ELF-1 (cell line): ENCODE measurements around the gene LTN1.

ENCODE experiments used
- DNase-seq: peaks from one replicate; pipeline ENCODE4 v3.0.0-alpha.2; 2016; ENCODE audit warnings: low read depth, low spot score

The LTN1 gene

DNA sequence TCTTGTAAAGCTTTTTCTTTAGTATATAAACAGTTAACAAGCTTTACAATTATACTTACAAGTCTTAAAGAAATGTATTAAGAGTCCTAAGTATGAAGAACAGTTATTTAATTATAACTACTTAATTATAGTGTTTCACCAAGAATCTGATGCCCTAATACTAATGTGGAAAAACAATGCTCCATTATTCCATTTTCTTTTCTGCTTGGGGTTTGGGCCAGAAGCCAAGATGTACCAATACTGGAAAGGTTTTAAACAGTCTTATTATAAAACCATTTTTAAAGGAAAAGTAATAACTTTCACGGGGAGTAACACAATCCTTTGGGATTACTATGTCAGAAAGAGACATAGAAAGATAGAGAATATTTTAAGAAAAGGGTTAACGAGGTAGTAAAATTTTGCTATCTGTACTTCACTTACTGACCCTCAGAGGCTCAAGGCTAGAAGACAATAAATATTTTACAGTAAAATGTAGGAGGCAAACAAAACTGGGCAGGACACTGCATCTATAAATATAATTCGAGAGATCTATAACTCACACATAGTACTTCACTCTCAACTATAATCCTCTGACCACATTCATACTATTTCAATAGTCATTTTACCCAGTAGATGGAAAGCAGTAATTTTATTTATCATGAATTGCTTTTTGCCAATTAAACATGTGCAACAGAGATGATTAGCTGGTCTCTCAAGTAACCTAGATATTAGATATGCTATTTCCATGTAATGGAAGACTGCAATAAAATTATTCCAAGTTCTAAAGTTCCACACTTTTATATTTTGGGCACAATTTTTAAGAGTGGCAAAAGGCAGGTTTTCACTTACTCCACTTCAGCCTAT is 63.9 kb downstream of the LTN1 start:
- DNase-seq: no peak

DNA sequence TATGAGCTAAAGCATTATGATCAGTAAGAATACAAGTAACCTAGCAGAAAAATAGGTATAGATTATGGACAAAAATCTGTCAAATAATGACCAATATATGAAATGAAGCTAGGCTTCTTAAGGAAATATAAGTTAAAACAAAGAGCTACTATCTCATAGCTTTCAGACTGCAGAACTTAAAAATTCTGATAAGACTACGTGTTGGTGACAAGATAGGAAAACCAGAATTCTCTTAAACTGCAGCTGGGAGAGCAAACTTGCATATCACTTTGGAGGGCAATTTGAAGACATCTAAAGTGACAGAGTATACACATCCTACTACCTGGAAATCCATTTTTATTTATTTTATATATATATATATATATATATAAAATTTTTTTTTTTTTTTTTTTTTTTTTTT is 65.5 kb downstream of the LTN1 start:
- DNase-seq: no peak

DNA sequence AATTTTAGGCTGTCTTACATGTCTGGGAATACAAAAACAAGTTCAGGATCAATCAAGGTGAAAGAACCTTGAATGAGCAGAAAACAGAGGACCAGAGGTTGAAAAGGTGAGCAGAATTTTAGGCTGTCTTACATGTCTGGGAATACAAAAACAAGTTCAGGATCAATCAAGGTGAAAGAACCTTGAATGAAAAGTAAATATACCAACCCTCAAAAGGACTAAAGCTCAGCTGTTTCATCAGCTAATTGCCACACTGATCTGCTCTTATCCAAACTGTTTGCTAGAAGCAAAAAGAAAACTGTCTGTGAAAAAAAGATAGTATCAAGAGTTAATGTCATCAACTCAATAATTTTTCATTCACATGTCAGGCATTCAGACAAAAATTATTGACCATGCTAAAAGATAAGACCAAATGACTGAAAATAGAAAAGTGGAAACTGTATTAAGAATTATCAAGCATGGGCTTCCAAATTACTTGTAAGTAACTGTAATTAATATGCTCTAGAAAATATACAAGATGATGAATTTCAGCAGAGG is 69.2 kb downstream of the LTN1 start:
- no peak for DNase-seq

DNA sequence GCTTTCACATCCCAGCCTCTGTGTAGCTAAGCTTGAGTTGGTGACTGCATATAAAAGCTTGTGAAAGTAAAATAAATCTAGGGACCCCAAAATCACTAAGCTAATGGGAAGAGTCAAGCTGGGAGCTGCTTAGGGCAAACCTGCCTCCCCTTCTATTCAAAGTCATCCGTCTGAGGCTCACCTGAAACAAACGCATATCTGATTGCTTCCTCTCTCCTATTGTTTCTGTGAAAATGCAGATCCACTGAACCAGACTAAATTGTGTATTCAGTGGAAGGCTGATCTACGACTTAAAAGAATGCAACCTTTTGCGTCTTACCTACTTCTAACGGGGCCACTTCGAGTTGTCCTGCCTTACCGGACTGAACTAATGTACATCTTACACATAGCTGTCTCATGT is 70.3 kb downstream of the LTN1 start:
- peak; percentile 54 for DNase-seq

DNA sequence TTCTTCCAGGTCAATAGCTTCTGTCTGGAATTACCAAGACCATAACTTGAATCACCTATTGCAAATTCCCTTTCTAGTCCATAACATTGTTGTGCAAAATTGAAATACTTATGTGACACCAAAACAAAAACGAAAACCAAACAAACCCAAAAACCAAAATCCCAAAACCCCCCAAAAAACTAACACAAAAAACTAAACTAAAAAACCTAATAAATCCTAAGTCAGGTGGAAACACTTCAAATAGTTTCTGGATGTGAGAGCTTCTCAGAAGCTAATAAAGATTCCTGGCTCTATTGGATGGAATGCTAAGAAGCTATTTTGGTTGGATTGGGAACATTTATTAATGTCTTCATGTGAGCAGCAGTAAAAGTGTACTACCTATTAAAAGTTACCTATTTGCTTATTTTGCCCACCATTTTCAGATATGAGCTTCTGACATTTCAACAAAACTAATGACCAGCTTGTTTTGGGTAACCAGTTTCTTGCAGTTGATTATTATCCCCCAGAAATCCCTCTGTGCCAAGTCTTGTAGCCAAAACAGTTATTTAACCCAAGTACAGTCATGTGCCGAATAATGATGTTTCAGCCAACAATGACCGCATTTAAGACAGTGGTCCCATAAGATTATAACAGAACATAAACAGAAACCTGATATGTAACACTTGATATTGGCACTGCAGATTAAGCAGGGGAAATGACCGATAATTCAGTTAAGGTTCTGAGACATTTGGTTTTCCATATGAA is 76.4 kb downstream of the LTN1 start:
- no peak for DNase-seq

DNA sequence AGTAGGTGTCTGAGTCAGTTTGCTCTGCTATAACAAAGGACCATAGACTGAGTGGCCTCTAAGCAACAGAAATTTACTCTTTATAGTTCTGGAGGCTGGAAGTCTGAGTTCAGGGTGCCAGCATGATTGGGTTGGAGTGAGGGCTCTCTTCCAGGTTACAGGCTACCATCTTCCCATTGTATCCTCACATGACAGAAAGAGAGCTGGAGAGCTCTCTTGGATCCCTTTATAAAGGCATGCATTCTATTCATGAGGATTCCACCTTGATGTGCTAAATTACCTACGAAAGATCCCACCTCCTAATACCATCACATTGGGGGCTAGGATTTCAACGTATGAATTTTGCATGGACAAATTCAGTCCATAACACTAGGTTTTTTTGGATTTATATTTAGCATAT is 79.6 kb downstream of the LTN1 start:
- no peak for DNase-seq

DNA sequence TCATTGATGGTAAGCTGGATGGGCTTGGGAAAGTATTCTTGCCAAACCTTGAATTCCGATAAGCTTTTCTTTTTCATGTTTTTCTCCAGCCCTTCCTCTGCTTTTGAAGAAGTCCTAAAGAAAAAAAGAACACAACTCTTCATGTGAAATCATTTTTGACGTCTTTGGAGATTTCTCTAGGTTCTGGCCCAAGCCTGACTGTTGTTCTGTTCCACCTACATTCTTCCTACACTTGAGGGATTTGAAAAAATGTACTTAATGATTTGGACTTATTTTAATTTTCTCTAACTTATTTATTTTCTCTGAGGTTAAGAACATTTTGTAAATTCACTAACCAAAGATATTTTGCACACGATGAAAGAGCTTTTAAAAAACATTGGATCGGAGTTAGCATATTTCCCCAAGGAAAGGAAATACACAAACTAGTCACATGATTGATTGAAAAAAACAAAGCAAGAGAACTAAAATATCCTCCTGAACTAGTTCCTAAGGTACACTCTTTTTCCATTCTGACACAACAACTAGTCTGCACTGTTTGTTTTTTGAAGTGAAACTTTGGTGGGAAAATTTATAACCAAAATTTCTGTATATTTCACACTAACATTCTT is 82.3 kb downstream of the LTN1 start:
- no peak for DNase-seq

DNA sequence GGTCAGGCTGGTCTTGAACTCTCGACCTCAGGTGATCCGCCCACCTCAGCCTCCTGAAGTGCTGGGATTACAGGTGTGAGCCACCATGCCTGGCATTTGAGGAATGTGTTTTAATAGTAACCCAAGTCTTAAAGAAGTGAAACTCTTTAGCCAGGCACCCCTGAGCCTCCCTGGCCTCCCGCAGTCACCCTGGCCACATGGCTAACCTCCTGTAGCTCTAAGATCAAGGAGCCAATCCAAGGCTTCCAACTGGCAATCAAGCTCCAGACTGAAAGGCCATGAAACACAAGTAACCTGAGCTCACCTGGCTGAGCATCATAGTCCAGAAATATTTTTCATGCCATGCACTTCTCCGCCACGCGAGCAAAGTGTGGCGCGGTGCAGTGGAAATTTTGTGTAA is 84.3 kb downstream of the LTN1 start:
- DNase-seq: no peak

DNA sequence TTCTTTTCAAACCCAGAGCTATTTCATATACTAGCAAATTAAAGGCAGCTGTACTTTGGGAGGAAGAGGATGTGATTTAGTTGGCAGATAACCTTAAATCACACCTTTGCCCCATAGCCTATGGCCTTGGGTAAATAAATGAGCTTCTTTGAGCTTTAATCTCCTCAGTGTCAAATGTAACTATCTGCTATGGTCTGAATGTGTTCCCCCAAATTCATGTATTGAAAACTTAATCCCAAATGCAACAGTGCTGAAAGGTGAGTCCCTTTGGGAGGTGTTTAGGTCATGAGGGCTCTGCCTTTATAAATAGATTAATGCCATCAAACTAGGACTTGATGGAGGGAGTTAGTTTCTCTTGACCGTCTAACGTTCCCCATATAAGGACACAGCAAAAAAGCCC is 85.8 kb downstream of the LTN1 start:
- DNase-seq: no peak

DNA sequence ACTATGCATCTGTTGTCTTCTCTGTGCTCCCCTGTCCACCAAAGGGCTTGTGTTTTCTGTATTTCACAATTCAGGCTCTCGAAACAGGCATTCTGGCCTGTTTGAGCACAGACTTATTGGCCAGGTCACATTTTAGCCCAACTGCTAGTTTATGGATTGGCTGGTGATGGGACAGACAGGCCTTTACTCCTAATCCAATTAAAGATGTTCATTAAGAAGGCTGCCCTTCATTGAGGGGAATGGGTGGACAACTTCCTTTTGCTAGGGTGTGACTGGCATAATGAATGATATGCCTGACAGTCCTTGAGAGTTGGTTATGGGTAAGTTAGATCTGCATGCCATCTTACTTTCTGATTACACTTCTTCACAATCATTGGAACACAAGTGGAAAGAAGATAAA is 86.4 kb downstream of the LTN1 start:
- no peak for DNase-seq

DNA sequence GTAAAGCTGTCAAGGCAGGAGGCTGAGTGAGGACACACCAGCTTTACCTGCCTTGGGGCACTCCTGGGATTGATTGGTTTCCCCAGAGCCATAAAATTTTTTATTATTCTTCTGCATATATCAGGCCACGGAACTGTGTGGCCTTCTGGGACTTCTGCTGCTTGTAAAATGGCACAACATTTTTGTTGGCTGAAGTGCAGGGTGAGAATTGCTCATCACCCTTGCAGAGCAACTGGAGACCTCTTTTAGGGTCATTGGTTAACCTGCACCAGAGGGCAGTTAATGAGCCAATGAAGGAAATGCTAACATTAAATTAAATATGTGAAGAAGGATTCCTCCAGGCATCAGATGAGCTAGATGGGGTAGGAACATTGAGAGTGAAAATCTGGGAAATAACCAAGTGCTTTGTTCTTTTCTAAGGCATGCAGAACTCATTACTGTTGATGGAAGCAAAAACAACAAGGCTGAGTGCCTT is 87.7 kb downstream of the LTN1 start:
- DNase-seq: no peak

DNA sequence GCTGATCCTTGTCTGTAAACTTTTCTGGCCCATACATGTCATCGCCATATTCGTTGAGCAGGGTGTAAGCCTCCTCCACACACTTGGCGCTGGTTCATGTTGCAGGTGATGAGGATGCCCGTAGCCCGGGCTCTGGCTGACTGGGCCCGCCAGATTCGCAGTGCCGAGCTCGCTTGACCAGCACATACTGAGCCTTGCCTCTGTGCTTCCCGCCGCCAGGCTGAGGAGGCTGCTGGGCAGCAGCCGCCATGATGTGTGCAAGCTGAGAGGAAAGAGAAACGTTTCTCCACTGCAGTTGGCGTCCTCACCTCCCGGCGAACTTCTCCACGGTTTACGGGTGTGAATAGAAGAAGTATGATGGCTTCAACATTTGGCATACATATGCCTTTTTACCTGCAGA is 89.2 kb downstream of the LTN1 start:
- DNase-seq: no peak

DNA sequence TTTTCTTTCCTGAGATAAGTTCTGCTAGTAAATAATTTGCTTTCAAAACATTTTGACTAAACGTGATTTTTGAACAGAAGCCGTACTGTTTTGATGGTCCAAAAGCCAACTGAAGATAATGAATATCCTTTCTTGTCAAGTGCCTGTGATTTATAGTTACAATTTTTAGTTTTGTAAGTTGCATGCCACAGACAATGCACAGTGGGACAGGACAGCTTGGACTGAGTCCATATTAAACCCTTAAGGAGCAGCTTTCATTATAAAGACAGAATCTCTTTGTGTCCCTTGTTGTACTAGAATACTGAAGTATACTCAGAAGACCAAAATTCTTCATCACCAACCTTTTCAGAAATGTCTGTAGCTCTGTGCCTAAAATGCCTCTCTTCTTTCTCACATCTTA is 92.2 kb downstream of the LTN1 start:
- DNase-seq: no peak

DNA sequence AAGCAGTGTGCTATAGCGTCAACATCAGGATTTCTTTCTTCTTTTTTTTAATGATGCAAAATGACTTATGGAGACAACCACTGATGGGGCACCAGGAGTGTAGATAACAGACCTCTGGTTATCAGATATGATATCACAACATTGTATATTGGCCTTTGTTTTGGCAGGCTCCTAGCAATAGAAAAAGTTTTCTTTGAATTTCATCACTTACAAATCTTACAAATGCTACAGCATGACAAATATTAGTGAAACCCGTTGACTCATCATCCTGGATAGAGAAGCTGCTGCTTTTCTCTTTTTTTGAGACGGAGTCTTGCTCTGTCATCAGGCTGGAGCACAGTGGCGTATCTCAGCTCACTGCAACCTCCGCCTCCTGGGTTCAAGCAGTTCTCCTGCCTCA is 92.9 kb downstream of the LTN1 start:
- DNase-seq: no peak

DNA sequence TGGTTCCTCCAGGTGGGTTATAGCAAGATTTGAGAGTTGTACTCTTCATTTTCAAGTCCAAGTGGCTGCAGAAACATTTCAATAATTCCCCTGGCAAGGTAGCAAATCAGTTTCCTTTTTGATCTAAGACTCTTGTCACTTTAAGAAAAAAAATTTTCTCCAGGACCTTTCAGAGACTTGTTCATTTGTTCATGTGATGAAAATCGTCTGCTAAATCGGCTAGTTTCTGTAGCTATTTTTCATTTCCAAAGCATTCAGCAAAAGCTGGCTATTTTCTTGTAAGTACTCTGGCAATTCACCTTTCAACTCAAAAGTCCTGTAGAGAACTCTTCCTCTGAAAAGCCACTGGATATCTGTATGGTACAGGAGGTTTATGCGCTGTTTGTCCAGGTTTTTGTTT is 93.5 kb downstream of the LTN1 start:
- no peak for DNase-seq

DNA sequence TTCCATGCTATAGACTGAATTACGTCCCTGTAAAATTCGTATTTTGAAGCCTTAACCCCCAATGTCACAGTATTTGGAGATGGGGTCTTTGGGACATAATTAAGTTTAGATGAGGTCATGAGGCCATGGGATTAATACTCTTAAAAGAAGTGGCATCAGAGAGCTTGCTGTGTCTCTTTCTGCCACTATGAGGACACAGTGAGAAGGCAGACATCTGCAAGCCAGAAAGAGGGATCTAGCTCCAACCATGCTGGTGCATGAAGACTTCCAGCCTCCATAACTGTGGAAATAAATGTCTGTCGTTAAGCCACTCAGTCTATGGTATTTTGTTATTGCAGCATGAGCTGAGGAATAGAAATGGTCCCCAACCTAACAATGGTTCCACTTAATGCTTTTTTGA is 99.0 kb downstream of the LTN1 start:
- DNase-seq: no peak

DNA sequence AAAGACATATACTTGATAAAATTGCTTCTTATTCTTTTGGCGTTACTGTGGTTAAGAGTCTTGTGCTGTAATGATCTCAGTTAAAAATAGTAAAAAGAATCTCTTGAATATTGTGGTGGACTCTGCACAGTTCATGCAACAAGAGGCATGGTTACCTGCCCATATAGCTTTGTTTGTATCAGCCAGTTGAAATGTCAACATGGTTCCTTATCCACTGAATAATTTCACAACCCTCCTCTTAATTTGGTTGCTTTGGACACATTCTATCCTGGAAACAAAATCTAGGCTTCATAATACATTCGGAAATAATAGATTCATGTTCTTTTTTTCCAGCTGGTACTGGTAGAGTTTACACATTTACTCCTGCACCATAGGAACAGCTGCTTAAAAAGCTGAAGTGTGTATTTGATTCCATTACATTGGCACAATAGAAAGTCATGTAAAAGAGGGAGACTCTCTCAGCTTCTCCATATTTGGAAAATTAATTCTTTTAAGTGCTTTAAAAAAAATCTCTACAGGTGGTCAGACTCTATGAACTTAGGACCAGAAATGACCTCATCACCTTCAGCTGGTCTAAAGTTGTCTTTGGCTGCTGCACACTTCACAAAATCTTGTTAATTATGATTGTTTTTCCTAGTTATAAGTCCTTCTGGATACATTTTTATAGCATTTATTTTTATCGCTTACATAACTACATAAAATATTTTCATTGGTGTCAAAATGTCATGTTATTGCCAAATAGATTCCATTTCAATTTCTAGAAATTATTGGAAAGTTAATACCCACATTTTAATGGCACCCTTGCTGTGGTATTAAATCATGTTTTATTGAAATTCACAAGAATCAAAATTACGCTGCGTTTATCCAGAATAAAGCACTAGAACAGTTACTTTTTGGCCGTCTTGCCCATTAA is 100.2 kb downstream of the LTN1 start:
- DNase-seq: no peak

DNA sequence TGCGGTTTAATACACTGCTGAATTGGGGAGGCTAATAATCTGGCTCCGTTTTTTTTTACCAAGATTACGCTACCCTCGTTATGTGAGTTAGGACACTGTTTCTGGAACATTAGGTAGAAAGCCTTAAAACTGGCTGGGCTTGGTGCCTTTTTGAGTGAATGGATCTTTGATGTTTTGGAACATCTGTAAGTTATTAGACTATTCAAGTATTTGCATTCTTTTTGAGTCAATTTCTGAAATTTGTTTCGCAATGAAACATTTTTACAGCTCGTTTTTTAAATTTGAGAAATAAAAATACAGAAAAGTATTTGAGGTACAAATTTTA is 106.9 kb downstream of the LTN1 start:
- DNase-seq: no peak

DNA sequence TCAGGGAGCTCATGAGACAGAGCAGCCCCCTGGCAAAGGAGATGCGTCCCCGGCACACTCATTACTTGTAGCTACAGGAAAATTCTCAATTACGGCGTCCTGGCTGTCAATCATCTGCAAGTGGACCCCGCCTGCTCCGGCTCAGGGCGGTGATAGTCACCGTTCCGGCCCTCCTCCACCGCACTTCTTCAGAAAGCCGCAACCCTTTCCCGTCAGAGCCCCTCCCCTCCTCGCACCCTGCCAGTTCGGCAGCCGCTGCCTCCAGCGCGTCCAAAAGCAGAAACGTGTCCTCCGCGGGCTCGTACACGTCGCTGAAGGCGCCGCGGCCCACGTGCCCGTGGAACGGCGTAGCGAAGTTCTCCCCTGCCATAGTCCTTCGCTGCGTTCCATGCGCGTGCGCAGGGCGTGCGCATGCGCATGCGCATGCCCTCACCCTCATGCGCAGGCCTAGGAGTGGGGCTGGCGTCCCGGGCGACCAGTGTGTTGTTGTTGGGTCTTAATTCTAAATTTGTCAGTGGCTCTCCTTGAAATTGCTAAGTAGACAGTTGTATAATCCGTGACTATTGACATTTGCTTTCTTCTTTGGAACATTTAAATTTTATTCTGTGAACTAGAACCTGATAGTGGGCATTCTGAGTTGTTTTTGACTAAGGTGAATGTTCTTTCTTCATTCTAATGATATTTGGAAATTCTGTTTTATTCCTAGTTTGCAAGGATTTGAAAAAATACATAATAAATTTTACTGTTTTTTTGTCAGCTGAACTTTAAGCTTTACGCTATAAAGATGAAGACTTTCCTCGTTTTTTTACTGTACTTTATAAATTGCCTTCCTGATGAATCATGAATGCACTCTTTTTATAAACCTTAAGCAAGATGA is 107.5 kb downstream of the LTN1 start:
- peak; percentile 93 for DNase-seq

DNA sequence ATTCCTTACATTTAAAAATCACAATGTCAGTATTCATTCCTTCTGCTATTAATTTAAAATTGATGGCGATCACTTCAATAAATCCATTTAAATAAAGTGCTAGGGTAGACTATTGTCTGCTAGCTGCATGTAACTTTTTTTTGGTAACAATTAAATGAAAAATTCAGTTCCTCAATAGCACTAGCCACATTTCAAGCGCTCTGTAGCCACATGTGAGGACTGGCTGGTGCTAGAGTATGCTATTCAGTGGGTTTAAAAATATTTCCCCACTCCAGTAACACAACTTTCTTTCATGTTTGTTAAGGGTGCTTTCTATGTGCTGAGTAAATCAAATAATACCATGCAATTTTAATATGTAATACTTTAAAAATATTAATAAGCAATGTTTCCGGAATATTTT is 108.2 kb downstream of the LTN1 start:
- no peak for DNase-seq

DNA sequence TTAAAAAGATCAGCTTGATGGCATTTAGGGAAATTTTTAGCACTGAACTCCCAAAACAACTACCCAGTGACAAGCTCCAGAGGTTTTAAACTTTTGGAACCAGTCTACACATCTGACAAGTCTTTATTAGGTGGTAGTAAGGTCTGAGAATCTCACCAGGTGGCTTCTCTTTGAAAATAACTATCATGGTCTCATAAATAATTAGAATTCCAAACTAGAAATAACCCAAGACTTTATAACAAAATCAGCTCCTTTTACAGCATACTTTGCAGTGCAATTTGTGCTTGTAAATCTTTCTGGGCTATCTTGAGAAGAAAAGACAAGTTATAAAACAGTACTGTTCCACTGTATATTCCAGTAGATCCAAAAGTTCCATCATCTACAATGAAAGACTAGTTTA is 108.7 kb downstream of the LTN1 start:
- DNase-seq: no peak
